Measurements from ENCODE around the gene SLC6A12. TPM values are rescaled to one million over a fixed set of nuclear protein-coding genes. Genes with fewer than 3 reads are reported as not detected.

Gene SLC6A12
- polyA plus RNA-seq, 1 of the 3 experiments (the other 2 are of a cell fraction) = 0.02 TPM

DNA sequence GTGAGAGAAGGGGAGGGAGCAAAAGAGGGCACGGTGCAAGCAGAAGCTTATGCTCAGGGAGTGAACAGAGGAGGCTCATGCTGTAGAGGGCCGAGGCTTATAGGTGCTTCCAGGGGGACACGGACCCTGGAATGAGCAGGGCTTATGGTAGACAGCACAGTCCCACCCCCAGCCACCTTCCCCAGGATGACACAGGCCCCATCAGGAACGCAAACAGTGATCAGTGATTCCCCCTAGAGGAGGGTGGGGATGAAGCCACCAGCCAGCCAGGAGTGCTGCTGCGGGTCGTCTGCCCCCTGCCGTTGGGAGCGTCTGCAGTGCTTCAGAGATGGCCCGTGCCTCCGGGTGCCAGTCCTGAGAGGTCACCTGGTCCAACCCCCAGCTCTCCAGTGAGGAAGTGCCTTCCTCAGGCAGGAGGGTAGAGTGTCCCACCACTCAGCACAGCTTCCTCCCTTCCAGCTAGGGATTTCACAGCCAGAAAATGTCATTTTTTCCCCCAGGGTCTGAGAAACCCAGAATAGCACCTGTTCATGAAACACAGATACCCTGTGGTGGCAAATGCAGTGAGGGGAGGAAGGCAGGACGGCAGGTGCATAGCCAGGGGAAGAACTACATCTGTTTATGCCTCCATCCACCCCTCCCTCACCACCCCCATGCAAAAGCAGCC is 60.7 kb downstream of the SLC6A12 start:
- Histone ChIP-seq H3K9me3 (no peaks in the 10 kb centered on the region), H3K4me2 (no peak overlapping the region), H3K36me3 (replicated peaks in 1 of 2; ENCODE audit: control insufficient read depth in 1 of 2, insufficient read depth in 2 of 2, low read length in 1 of 2) (no peaks in the 10 kb centered on the region), H3K27me3 (ENCODE audit: insufficient read depth) (no peaks in the 10 kb centered on the region), H3K9me2 (no peaks in the 10 kb centered on the region), H3K4me1 (ENCODE audit: control insufficient read depth in 1 of 2, insufficient read depth in 2 of 2, low read depth in 1 of 2, low read length in 1 of 2) (peaks cover 0 to 13% of the 10 kb centered on the region in 2 experiments; a peak in 1 of 4 replicates), H3K4me3 (ENCODE audit: low read depth in 2 of 2, low read length in 1 of 2) (peak overlapping the region in 1 of 2 experiments; percentile 30; a peak in 1 of 4 replicates), H3K27ac (ENCODE audit: low read depth in 2 of 2, low read length in 1 of 2) (no peak overlapping the region; a peak in 1 of 4 replicates), H3K79me2 (ENCODE audit: insufficient read depth) (no peaks in the 10 kb centered on the region), H3K9ac (no peak overlapping the region), H3F3A (replicated peaks; ENCODE audit: insufficient read depth) (no peaks in the 10 kb centered on the region), H2AFZ (ENCODE audit: low read depth) (no peak overlapping the region), H4K20me1 (ENCODE audit: insufficient read depth) (no peaks in the 10 kb centered on the region)
- peak; percentile 93 for DNase-seq
- TF ChIP-seq, protein P1, sequence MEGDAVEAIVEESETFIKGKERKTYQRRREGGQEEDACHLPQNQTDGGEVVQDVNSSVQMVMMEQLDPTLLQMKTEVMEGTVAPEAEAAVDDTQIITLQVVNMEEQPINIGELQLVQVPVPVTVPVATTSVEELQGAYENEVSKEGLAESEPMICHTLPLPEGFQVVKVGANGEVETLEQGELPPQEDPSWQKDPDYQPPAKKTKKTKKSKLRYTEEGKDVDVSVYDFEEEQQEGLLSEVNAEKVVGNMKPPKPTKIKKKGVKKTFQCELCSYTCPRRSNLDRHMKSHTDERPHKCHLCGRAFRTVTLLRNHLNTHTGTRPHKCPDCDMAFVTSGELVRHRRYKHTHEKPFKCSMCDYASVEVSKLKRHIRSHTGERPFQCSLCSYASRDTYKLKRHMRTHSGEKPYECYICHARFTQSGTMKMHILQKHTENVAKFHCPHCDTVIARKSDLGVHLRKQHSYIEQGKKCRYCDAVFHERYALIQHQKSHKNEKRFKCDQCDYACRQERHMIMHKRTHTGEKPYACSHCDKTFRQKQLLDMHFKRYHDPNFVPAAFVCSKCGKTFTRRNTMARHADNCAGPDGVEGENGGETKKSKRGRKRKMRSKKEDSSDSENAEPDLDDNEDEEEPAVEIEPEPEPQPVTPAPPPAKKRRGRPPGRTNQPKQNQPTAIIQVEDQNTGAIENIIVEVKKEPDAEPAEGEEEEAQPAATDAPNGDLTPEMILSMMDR (IDR thresholded peaks at IDR 0.05) = peak; percentile 63
- TF ChIP-seq, protein P2, sequence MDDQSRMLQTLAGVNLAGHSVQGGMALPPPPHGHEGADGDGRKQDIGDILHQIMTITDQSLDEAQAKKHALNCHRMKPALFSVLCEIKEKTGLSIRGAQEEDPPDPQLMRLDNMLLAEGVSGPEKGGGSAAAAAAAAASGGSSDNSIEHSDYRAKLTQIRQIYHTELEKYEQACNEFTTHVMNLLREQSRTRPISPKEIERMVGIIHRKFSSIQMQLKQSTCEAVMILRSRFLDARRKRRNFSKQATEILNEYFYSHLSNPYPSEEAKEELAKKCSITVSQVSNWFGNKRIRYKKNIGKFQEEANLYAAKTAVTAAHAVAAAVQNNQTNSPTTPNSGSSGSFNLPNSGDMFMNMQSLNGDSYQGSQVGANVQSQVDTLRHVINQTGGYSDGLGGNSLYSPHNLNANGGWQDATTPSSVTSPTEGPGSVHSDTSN (IDR thresholded peaks at IDR 0.05) = no peak
- TF ChIP-seq FOXJ3 (CRISPR knock-in tag; IDR thresholded peaks at IDR 0.05) (no peak), NFIC (IDR thresholded peaks at IDR 0.05; ENCODE audit: borderline replicate concordance) (no peak), RFX5 (IDR thresholded peaks at IDR 0.05; ENCODE audit: low read length) (no peak), TCF12 (IDR thresholded peaks at IDR 0.05) (no peak), TAF1 (IDR thresholded peaks at IDR 0.05; ENCODE audit: borderline replicate concordance, low read depth, low read length) (no peak), EP300 (IDR thresholded peaks at IDR 0.05; ENCODE audit: borderline replicate concordance in 1 of 2, low read depth in 1 of 2, low read length in 1 of 2) (no peak), MXI1 (IDR thresholded peaks at IDR 0.05; ENCODE audit: low read depth, low read length) (no peak), FOSL2 (IDR thresholded peaks at IDR 0.05; ENCODE audit: borderline replicate concordance, low read depth) (no peak), RAD21 (IDR thresholded peaks at IDR 0.05; ENCODE audit: low read length) (peak; percentile 79), SMC3 (IDR thresholded peaks at IDR 0.05; ENCODE audit: low read depth, low read length) (peak; percentile 85), GABPA (IDR thresholded peaks at IDR 0.05; ENCODE audit: low read depth) (no peak)
- TF ChIP-seq, protein P3, sequence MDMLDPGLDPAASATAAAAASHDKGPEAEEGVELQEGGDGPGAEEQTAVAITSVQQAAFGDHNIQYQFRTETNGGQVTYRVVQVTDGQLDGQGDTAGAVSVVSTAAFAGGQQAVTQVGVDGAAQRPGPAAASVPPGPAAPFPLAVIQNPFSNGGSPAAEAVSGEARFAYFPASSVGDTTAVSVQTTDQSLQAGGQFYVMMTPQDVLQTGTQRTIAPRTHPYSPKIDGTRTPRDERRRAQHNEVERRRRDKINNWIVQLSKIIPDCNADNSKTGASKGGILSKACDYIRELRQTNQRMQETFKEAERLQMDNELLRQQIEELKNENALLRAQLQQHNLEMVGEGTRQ (IDR thresholded peaks at IDR 0.05; ENCODE audit: borderline replicate concordance, low read depth, low read length) = no peak
- TF ChIP-seq, protein P4, sequence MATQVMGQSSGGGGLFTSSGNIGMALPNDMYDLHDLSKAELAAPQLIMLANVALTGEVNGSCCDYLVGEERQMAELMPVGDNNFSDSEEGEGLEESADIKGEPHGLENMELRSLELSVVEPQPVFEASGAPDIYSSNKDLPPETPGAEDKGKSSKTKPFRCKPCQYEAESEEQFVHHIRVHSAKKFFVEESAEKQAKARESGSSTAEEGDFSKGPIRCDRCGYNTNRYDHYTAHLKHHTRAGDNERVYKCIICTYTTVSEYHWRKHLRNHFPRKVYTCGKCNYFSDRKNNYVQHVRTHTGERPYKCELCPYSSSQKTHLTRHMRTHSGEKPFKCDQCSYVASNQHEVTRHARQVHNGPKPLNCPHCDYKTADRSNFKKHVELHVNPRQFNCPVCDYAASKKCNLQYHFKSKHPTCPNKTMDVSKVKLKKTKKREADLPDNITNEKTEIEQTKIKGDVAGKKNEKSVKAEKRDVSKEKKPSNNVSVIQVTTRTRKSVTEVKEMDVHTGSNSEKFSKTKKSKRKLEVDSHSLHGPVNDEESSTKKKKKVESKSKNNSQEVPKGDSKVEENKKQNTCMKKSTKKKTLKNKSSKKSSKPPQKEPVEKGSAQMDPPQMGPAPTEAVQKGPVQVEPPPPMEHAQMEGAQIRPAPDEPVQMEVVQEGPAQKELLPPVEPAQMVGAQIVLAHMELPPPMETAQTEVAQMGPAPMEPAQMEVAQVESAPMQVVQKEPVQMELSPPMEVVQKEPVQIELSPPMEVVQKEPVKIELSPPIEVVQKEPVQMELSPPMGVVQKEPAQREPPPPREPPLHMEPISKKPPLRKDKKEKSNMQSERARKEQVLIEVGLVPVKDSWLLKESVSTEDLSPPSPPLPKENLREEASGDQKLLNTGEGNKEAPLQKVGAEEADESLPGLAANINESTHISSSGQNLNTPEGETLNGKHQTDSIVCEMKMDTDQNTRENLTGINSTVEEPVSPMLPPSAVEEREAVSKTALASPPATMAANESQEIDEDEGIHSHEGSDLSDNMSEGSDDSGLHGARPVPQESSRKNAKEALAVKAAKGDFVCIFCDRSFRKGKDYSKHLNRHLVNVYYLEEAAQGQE (IDR thresholded peaks at IDR 0.05; ENCODE audit: low read depth, low read length) = no peak
- TF ChIP-seq, protein P5, sequence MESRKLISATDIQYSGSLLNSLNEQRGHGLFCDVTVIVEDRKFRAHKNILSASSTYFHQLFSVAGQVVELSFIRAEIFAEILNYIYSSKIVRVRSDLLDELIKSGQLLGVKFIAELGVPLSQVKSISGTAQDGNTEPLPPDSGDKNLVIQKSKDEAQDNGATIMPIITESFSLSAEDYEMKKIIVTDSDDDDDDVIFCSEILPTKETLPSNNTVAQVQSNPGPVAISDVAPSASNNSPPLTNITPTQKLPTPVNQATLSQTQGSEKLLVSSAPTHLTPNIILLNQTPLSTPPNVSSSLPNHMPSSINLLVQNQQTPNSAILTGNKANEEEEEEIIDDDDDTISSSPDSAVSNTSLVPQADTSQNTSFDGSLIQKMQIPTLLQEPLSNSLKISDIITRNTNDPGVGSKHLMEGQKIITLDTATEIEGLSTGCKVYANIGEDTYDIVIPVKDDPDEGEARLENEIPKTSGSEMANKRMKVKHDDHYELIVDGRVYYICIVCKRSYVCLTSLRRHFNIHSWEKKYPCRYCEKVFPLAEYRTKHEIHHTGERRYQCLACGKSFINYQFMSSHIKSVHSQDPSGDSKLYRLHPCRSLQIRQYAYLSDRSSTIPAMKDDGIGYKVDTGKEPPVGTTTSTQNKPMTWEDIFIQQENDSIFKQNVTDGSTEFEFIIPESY (IDR thresholded peaks at IDR 0.05; ENCODE audit: borderline replicate concordance, low read depth) = no peak
- WGBS (ENCODE audit: low lambda C conversion rate) = 48% methylated on average over 5 of the region's 11 CpGs
- ChIA-PET POLR2A (no interaction called here), CTCF (interaction anchor here (0.6 to 3.0 kb wide), 32 partner anchors 9 to 249 kb away, joined by 3 to 29 read pairs (median 4); no protein-coding TSS in a partner anchor)
